AG09309 (cell line): ENCODE data around the gene TMEM130.

Experiments used
- DNase-seq: peaks from one replicate; pipeline ENCODE4 v3.0.0-alpha.2; 2010; ENCODE audit warnings: low read depth
- H3K4me3 ChIP-seq: 2 replicates; pipeline ENCODE4 v1.5.1; 2011; ENCODE audit warnings: mild to moderate bottlenecking, low read depth, low read length, moderate library complexity; ENCODE audit not compliant: control insufficient read depth
- CTCF ChIP-seq: IDR thresholded peaks from 2 replicates; pipeline ENCODE4 v1.5.1; 2011; ENCODE audit warnings: mild to moderate bottlenecking, low read depth, low read length, inconsistent platforms; ENCODE audit not compliant: insufficient read depth, control insufficient read depth; ENCODE audit errors: missing control alignments

Gene TMEM130

GRCh38 chr7:98807068-98808048 lies 62.5 kb downstream of the TMEM130 start:
- no peak overlapping the region for H3K4me3 ChIP-seq
- no peak for DNase-seq
- TF ChIP-seq CTCF: no peak

GRCh38 chr7:98805956-98806838 lies 63.6 kb downstream of the TMEM130 start:
- no peak overlapping the region for H3K4me3 ChIP-seq
- no peak for TF ChIP-seq CTCF
- no peak for DNase-seq

GRCh38 chr7:98802781-98803110 lies 67.1 kb downstream of the TMEM130 start:
- no peak for TF ChIP-seq CTCF
- no peak overlapping the region for H3K4me3 ChIP-seq
- no peak for DNase-seq

GRCh38 chr7:98802088-98802780 lies 67.6 kb downstream of the TMEM130 start:
- H3K4me3 ChIP-seq: no peak overlapping the region
- no peak for TF ChIP-seq CTCF
- DNase-seq: no peak

- TF ChIP-seq CTCF: no peak
- H3K4me3 ChIP-seq: no peak overlapping the region
- DNase-seq: no peak
These were observed 68.8 kb downstream of the TMEM130 start for GRCh38 chr7:98800996-98801395.

- TF ChIP-seq CTCF: no peak
- H3K4me3 ChIP-seq: no peak overlapping the region
- no peak for DNase-seq
These were observed 72.7 kb downstream of the TMEM130 start for GRCh38 chr7:98797150-98797549.
